Measurements from ENCODE around the gene KIF9. TPM values are rescaled to one million over a fixed set of nuclear protein-coding genes. Genes with fewer than 3 reads are reported as not detected.

Gene KIF9
- total and polyA plus RNA-seq, 2 of the 8 experiments (the other 6 are each of a cell fraction or from before 2014, with no cell fraction given), result 5.0 to 8.0 TPM

DNA sequence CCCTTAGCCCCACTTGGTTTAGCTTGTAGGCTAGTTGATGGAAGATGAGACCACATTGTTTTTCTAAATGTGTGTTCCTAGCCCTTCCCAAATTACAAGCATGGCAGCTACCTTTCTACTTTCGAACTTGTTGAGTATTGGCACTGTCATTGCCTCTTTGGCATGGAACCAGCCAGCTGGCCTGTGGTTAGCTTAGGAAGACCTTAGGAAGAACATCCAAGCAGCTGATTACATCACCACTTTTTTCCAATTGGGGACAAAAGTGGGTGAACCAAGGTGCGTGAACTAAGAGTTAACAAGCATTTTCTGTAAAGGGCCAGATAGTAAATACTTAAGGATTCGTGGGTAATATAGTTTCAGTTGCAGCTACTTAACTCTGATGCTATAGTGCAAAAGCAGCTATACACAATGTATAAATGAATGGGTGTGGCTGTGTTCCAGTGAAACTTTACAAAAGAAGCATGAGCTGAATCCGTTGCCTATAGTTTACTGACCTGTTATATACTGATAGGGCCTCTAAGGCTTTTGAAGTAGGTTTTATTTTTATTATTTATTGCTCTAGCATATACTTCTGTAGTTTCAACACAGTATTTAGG is 8.7 kb upstream of the KIF9 start:
- Histone ChIP-seq H2BK15ac (ENCODE audit: low read length) (no peak overlapping the region), H4K8ac (ENCODE audit: extremely low read depth, insufficient read depth, low read length) (no peak overlapping the region), H3K23me2 (ENCODE audit: low read depth, low read length) (no peaks in the 10 kb centered on the region), H3K18ac (ENCODE audit: extremely low read depth, low read length) (no peak overlapping the region), H3K9me3 (ENCODE audit: insufficient read depth in 2 of 2, low read depth in 1 of 2, low read length in 1 of 2) (no peaks in the 10 kb centered on the region), H2BK20ac (ENCODE audit: low read length) (no peak overlapping the region), H2BK5ac (ENCODE audit: low read depth, low read length) (no peak overlapping the region), H4K91ac (replicated peaks; ENCODE audit: insufficient read length, low read length) (no peak overlapping the region), H3K23ac (ENCODE audit: insufficient read length) (no peak overlapping the region), H3K4ac (replicated peaks; ENCODE audit: insufficient read length, low read depth, low read length) (no peak overlapping the region), H3K27ac (ENCODE audit: low read depth, low read length) (no peak overlapping the region), H3K36me3 (ENCODE audit: control insufficient read depth in 2 of 4, insufficient read depth in 4 of 4, low read length in 3 of 4) (peaks cover 0 to 17% (median 3%) of the 10 kb centered on the region in 4 experiments; a peak in 4 of 8 replicates), H3K4me3 (ENCODE audit: extremely low read depth in 1 of 4, insufficient read depth in 2 of 4, low read depth in 3 of 4, low read length in 4 of 4) (no peak overlapping the region), H3K9ac (replicated peaks in 1 of 4; ENCODE audit: extremely low read depth in 1 of 4, low read depth in 3 of 4, low read length in 3 of 4) (no peak overlapping the region), H3K14ac (ENCODE audit: insufficient read length) (no peak overlapping the region), H3K4me2 (ENCODE audit: insufficient read depth in 1 of 2, low read depth in 2 of 2, low read length in 2 of 2) (no peak overlapping the region), H3K79me2 (ENCODE audit: control insufficient read depth in 1 of 2, insufficient read depth in 2 of 2, low read length in 2 of 2) (peaks cover 2 to 88% of the 10 kb centered on the region in 2 experiments; a peak in 3 of 4 replicates), H2BK120ac (replicated peaks; ENCODE audit: low read depth, low read length) (no peak overlapping the region), H4K5ac (ENCODE audit: insufficient read length, low read depth, low read length) (no peak overlapping the region), H2AK5ac (ENCODE audit: low read depth, low read length) (no peak overlapping the region), H4K20me1 (replicated peaks in 1 of 2; ENCODE audit: control insufficient read depth in 1 of 2, insufficient read depth in 2 of 2, low read length in 2 of 2) (peaks cover 8 to 10% of the 10 kb centered on the region in 2 experiments), H2AFZ (ENCODE audit: low read length) (no peak overlapping the region), H3K56ac (replicated peaks; ENCODE audit: insufficient read length, low read depth, low read length) (no peak overlapping the region), H2BK12ac (ENCODE audit: low read depth, low read length) (no peak overlapping the region), H3K4me1 (replicated peaks in 1 of 4; ENCODE audit: control insufficient read depth in 3 of 4, insufficient read depth in 4 of 4, low read length in 3 of 4) (no peaks in the 10 kb centered on the region; a peak in 1 of 7 replicates), H3K79me1 (ENCODE audit: low read depth, low read length) (peaks cover 4% of the 10 kb centered on the region), H3K27me3 (replicated peaks in 1 of 4; ENCODE audit: control insufficient read depth in 3 of 4, extremely low read depth in 1 of 4, insufficient read depth in 3 of 4, low read length in 3 of 4) (no peaks in the 10 kb centered on the region)
- no peak for DNase-seq (ENCODE audit: low read depth in 1 of 2, low spot score in 2 of 2)
- ChIA-PET POLR2A (ENCODE audit: partially characterized antibody) (interaction anchor here (1.6 to 2.8 kb wide), 2 partner anchors 9 to 13 kb away, joined by 4 to 16 read pairs; partner anchors contain the start of genes KIF9 and KLHL18), CTCF (ENCODE audit: partially characterized antibody) (interaction anchor here (1.2 to 2.6 kb wide), 4 partner anchors 10 to 41 kb away, joined by 4 to 6 read pairs (median 4); no protein-coding TSS in a partner anchor)
- 92% methylated on average over 4 of the region's 4 CpGs; no CpG with 5 or more reads in 1 of the 2 experiments for WGBS, 2 experiments (ENCODE audit: extremely low coverage in 1 of 2, insufficient coverage in 1 of 2, insufficient read length in 1 of 2, insufficient replicate concordance in 2 of 2, low coverage in 1 of 2, low lambda C conversion rate in 2 of 2, missing lambda C conversion rate in 1 of 2)
- FAIRE-seq, result no peak
- TF ChIP-seq SP2 (IDR thresholded peaks at IDR 0.05; ENCODE audit: low read length), result no peak
- TF ChIP-seq CBX8 (IDR thresholded peaks at IDR 0.05; ENCODE audit: borderline replicate concordance, low read depth, low read length), result no peak
- no peak for TF ChIP-seq EGR1 (IDR thresholded peaks at IDR 0.05; ENCODE audit: borderline replicate concordance, low read depth, low read length)
- no peak for TF ChIP-seq SP1 (IDR thresholded peaks at IDR 0.05; ENCODE audit: low read depth, low read length)
- TF ChIP-seq SUZ12 (IDR thresholded peaks at IDR 0.05; ENCODE audit: low read length), result no peak
- no peak for TF ChIP-seq TAF7 (optimal IDR thresholded peaks at IDR 0.05; ENCODE audit: borderline replicate concordance, low read depth, low read length)
- no peak for TF ChIP-seq HDAC2 (IDR thresholded peaks at IDR 0.05; ENCODE audit: borderline replicate concordance in 1 of 2, low read depth in 2 of 2, low read length in 2 of 2)
- TF ChIP-seq, protein P1, sequence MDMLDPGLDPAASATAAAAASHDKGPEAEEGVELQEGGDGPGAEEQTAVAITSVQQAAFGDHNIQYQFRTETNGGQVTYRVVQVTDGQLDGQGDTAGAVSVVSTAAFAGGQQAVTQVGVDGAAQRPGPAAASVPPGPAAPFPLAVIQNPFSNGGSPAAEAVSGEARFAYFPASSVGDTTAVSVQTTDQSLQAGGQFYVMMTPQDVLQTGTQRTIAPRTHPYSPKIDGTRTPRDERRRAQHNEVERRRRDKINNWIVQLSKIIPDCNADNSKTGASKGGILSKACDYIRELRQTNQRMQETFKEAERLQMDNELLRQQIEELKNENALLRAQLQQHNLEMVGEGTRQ (IDR thresholded peaks at IDR 0.05; ENCODE audit: low read length), result no peak
- TF ChIP-seq PHF8 (conservative IDR thresholded peaks at IDR 0.05; ENCODE audit: low read depth, low read length), result no peak
- TF ChIP-seq POU5F1 (IDR thresholded peaks at IDR 0.05; ENCODE audit: low read depth, low read length), result no peak
- no peak for TF ChIP-seq RFX5 (IDR thresholded peaks at IDR 0.05; ENCODE audit: borderline replicate concordance, low read depth, low read length)
- no peak for TF ChIP-seq KDM4A (IDR thresholded peaks at IDR 0.05; ENCODE audit: low read depth, low read length, severe bottlenecking)
